T-helper 1 cell treated with Interleukin-12 subunit alpha and Interleukin-12 subunit beta and Interleukin-4 antibody, amounts not matched to agents 30 μg/mL and 1 μg/mL, for 36 hours (primary cell): ENCODE measurements around the gene CTAGE15.
"Not testable (repeated sequence)": the region's sequence is repeated elsewhere in the genome, so short reads cannot be mapped to it uniquely, and the experiment has no call there.

Experiments used
- H3K27ac Mint-ChIP-seq: one replicate; pipeline ENCODE4 v1.8.0; 2021; ENCODE audit warnings: mild to moderate bottlenecking, mixed read lengths
- H3K27me3 Mint-ChIP-seq: one replicate; pipeline ENCODE4 v1.8.0; 2021; ENCODE audit warnings: low read depth, mixed read lengths
- H3K36me3 Mint-ChIP-seq: one replicate; pipeline ENCODE4 v1.8.0; 2021; ENCODE audit warnings: low read depth, mixed read lengths
- H3K4me1 Mint-ChIP-seq: one replicate; pipeline ENCODE4 v1.8.0; 2021; ENCODE audit warnings: low read depth, mixed read lengths
- H3K4me3 Mint-ChIP-seq: one replicate; pipeline ENCODE4 v1.8.0; 2021; ENCODE audit warnings: mild to moderate bottlenecking, moderate library complexity, mixed read lengths
- H3K9me3 Mint-ChIP-seq: one replicate; pipeline ENCODE4 v1.8.0; 2021; ENCODE audit warnings: mixed read lengths

CTAGE15 gene

GRCh38 chr7:143615545-143615944, 43.9 kb downstream of the CTAGE15 start:
- not testable (repeated sequence) for H3K27ac Mint-ChIP-seq, H3K4me1 Mint-ChIP-seq, H3K9me3 Mint-ChIP-seq, H3K36me3 Mint-ChIP-seq, H3K27me3 Mint-ChIP-seq, H3K4me3 Mint-ChIP-seq

- not testable (repeated sequence) for H3K27ac Mint-ChIP-seq, H3K4me1 Mint-ChIP-seq, H3K9me3 Mint-ChIP-seq, H3K36me3 Mint-ChIP-seq, H3K4me3 Mint-ChIP-seq, H3K27me3 Mint-ChIP-seq
Measured at GRCh38 chr7:143617204-143617603, 45.6 kb downstream of the CTAGE15 start.

- H3K27ac Mint-ChIP-seq, H3K4me3 Mint-ChIP-seq, H3K4me1 Mint-ChIP-seq, H3K36me3 Mint-ChIP-seq, H3K27me3 Mint-ChIP-seq, H3K9me3 Mint-ChIP-seq: not testable (repeated sequence)
Measured at GRCh38 chr7:143620058-143620457, 48.5 kb downstream of the CTAGE15 start.

GRCh38 chr7:143620646-143621045, 49.0 kb downstream of the CTAGE15 start, which contains the start of gene TCAF2:
TCAF2 (plus strand) TSS chr7:143620974.
- not testable (repeated sequence) for H3K36me3 Mint-ChIP-seq, H3K4me3 Mint-ChIP-seq, H3K27ac Mint-ChIP-seq, H3K4me1 Mint-ChIP-seq, H3K27me3 Mint-ChIP-seq, H3K9me3 Mint-ChIP-seq

- H3K27ac Mint-ChIP-seq, H3K27me3 Mint-ChIP-seq, H3K4me3 Mint-ChIP-seq, H3K4me1 Mint-ChIP-seq, H3K9me3 Mint-ChIP-seq, H3K36me3 Mint-ChIP-seq: not testable (repeated sequence)
Measured at GRCh38 chr7:143621175-143621574, 49.6 kb downstream of the CTAGE15 start.

GRCh38 chr7:143622130-143622529, 50.5 kb downstream of the CTAGE15 start:
- H3K36me3 Mint-ChIP-seq, H3K9me3 Mint-ChIP-seq, H3K27ac Mint-ChIP-seq, H3K4me1 Mint-ChIP-seq, H3K4me3 Mint-ChIP-seq, H3K27me3 Mint-ChIP-seq: not testable (repeated sequence)
